ENCODE measurements around the gene TMEM178B.

Gene TMEM178B

GRCh38 chr7:141262101-141263090, 188.5 kb downstream of the TMEM178B start:
- Histone ChIP-seq H3K36me3 (ENCODE audit: insufficient read depth, low read length) (no peaks in the 10 kb centered on the region), H3K9me3 (ENCODE audit: low read depth, low read length) (no peaks in the 10 kb centered on the region), H3K9ac (ENCODE audit: insufficient read length) (no peak overlapping the region), H3K27ac (no peak overlapping the region), H3K4me3 (no peak overlapping the region)
- no peak for TF ChIP-seq EZH2 (IDR thresholded peaks at IDR 0.05)
- no peak for TF ChIP-seq FOXP2 (optimal IDR thresholded peaks at IDR 0.05; ENCODE audit: control extremely low read depth, extremely low read length, insufficient read depth)
- TF ChIP-seq POLR2AphosphoS5 (IDR thresholded peaks at IDR 0.05; ENCODE audit: borderline replicate concordance, low read depth, low read length) = no peak
- no peak for DNase-seq (ENCODE audit: low read depth, low spot score)

GRCh38 chr7:141263508-141263907, 189.6 kb downstream of the TMEM178B start:
- Histone ChIP-seq H3K9me3 (ENCODE audit: low read depth, low read length) (no peaks in the 10 kb centered on the region), H3K27ac (no peak overlapping the region), H3K9ac (ENCODE audit: insufficient read length) (no peak overlapping the region), H3K4me3 (no peak overlapping the region), H3K36me3 (ENCODE audit: insufficient read depth, low read length) (no peaks in the 10 kb centered on the region)
- TF ChIP-seq POLR2AphosphoS5 (IDR thresholded peaks at IDR 0.05; ENCODE audit: borderline replicate concordance, low read depth, low read length) = no peak
- TF ChIP-seq EZH2 (IDR thresholded peaks at IDR 0.05) = no peak
- TF ChIP-seq FOXP2 (optimal IDR thresholded peaks at IDR 0.05; ENCODE audit: control extremely low read depth, extremely low read length, insufficient read depth) = no peak
- no peak for DNase-seq (ENCODE audit: low read depth, low spot score)

GRCh38 chr7:141263983-141264382, 190.1 kb downstream of the TMEM178B start:
- Histone ChIP-seq H3K9ac (ENCODE audit: insufficient read length) (no peak overlapping the region), H3K4me3 (no peak overlapping the region), H3K9me3 (ENCODE audit: low read depth, low read length) (no peaks in the 10 kb centered on the region), H3K36me3 (ENCODE audit: insufficient read depth, low read length) (no peaks in the 10 kb centered on the region), H3K27ac (no peak overlapping the region)
- DNase-seq (ENCODE audit: low read depth, low spot score) = no peak
- no peak for TF ChIP-seq POLR2AphosphoS5 (IDR thresholded peaks at IDR 0.05; ENCODE audit: borderline replicate concordance, low read depth, low read length)

DNA sequence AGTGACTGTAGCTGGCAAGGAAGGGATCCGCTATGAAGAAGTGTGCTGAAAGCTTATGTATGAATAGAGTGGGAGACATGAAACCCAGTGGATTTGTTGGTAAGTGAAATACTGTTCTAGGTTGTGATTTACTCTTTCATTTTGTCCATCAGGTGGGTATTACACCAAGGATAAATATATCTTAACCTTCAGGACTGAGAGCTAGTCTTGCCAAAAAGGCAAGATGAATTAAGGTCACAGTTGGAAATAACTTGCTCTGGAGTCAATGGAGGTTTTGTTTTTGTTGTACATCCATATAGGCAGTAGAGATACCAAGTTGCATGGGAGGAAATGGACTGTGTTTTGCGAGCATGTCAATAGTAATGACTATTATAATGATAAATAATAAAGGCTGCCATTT, 190.6 kb downstream of the TMEM178B start:
- no peaks in the 10 kb centered on the region for H3K36me3 ChIP-seq (ENCODE audit: insufficient read depth, low read length)
- no peak overlapping the region for H3K4me3 ChIP-seq
- H3K9ac ChIP-seq (ENCODE audit: insufficient read length) = no peak overlapping the region
- no peak overlapping the region for H3K27ac ChIP-seq
- TF ChIP-seq FOXP2 (optimal IDR thresholded peaks at IDR 0.05; ENCODE audit: control extremely low read depth, extremely low read length, insufficient read depth) (no peak), POLR2AphosphoS5 (IDR thresholded peaks at IDR 0.05; ENCODE audit: borderline replicate concordance, low read depth, low read length) (no peak), EZH2 (IDR thresholded peaks at IDR 0.05) (no peak)
- H3K9me3 ChIP-seq (ENCODE audit: low read depth, low read length) = no peaks in the 10 kb centered on the region
- DNase-seq (ENCODE audit: low read depth, low spot score) = no peak

- TF ChIP-seq EZH2 (IDR thresholded peaks at IDR 0.05) (no peak), FOXP2 (optimal IDR thresholded peaks at IDR 0.05; ENCODE audit: control extremely low read depth, extremely low read length, insufficient read depth) (no peak), POLR2AphosphoS5 (IDR thresholded peaks at IDR 0.05; ENCODE audit: borderline replicate concordance, low read depth, low read length) (no peak)
- no peaks in the 10 kb centered on the region for H3K9me3 ChIP-seq (ENCODE audit: low read depth, low read length)
- DNase-seq (ENCODE audit: low read depth, low spot score) = no peak
- no peak overlapping the region for H3K27ac ChIP-seq
- H3K4me3 ChIP-seq = no peak overlapping the region
- no peak overlapping the region for H3K9ac ChIP-seq (ENCODE audit: insufficient read length)
- no peaks in the 10 kb centered on the region for H3K36me3 ChIP-seq (ENCODE audit: insufficient read depth, low read length)
Measured at GRCh38 chr7:141265668-141266067, 191.8 kb downstream of the TMEM178B start.

- Histone ChIP-seq H3K4me3 (no peak overlapping the region), H3K36me3 (ENCODE audit: insufficient read depth, low read length) (no peaks in the 10 kb centered on the region), H3K27ac (no peak overlapping the region), H3K9ac (ENCODE audit: insufficient read length) (no peak overlapping the region), H3K9me3 (ENCODE audit: low read depth, low read length) (no peaks in the 10 kb centered on the region)
- TF ChIP-seq POLR2AphosphoS5 (IDR thresholded peaks at IDR 0.05; ENCODE audit: borderline replicate concordance, low read depth, low read length) (no peak), EZH2 (IDR thresholded peaks at IDR 0.05) (no peak), FOXP2 (optimal IDR thresholded peaks at IDR 0.05; ENCODE audit: control extremely low read depth, extremely low read length, insufficient read depth) (no peak)
- no peak for DNase-seq (ENCODE audit: low read depth, low spot score)
Measured at GRCh38 chr7:141268614-141269013, 194.8 kb downstream of the TMEM178B start.

- Histone ChIP-seq H3K4me3 (no peak overlapping the region), H3K9me3 (ENCODE audit: low read depth, low read length) (no peaks in the 10 kb centered on the region), H3K36me3 (ENCODE audit: insufficient read depth, low read length) (no peaks in the 10 kb centered on the region), H3K27ac (no peak overlapping the region), H3K9ac (ENCODE audit: insufficient read length) (no peak overlapping the region)
- no peak for TF ChIP-seq FOXP2 (optimal IDR thresholded peaks at IDR 0.05; ENCODE audit: control extremely low read depth, extremely low read length, insufficient read depth)
- no peak for TF ChIP-seq EZH2 (IDR thresholded peaks at IDR 0.05)
- no peak for TF ChIP-seq POLR2AphosphoS5 (IDR thresholded peaks at IDR 0.05; ENCODE audit: borderline replicate concordance, low read depth, low read length)
- DNase-seq (ENCODE audit: low read depth, low spot score) = no peak
Measured at GRCh38 chr7:141271451-141271850, 197.6 kb downstream of the TMEM178B start.

- H3K36me3 ChIP-seq (ENCODE audit: insufficient read depth, low read length) = no peaks in the 10 kb centered on the region
- no peak overlapping the region for H3K27ac ChIP-seq
- TF ChIP-seq EZH2 (IDR thresholded peaks at IDR 0.05) (no peak), FOXP2 (optimal IDR thresholded peaks at IDR 0.05; ENCODE audit: control extremely low read depth, extremely low read length, insufficient read depth) (no peak), POLR2AphosphoS5 (IDR thresholded peaks at IDR 0.05; ENCODE audit: borderline replicate concordance, low read depth, low read length) (no peak)
- H3K9me3 ChIP-seq (ENCODE audit: low read depth, low read length) = no peaks in the 10 kb centered on the region
- H3K9ac ChIP-seq (ENCODE audit: insufficient read length) = no peak overlapping the region
- no peak for DNase-seq (ENCODE audit: low read depth, low spot score)
- H3K4me3 ChIP-seq = no peak overlapping the region
Measured at GRCh38 chr7:141272417-141272816, 198.6 kb downstream of the TMEM178B start.
